Endodermal cell (in vitro differentiated cells): ENCODE measurements around the gene ANGPTL5. TPM values are rescaled to one million over a fixed set of nuclear protein-coding genes. Genes with fewer than 3 reads are reported as not detected.

Source experiments
- DNase-seq: peaks from one replicate; pipeline ENCODE4 v3.0.0-alpha.2; 2017
- H3K27ac ChIP-seq: 2 replicates; pipeline ENCODE4 v1.5.1; 2013; ENCODE audit warnings: mild to moderate bottlenecking, low read depth, low read length, moderate library complexity
- H3K27me3 ChIP-seq: 2 replicates; pipeline ENCODE4 v1.6.1; 2013; ENCODE audit warnings: mild to moderate bottlenecking, low read length, moderate library complexity; ENCODE audit not compliant: insufficient read depth, control insufficient read depth, poor library complexity, severe bottlenecking
- H3K36me3 ChIP-seq: 2 replicates; pipeline ENCODE4 v1.7.0; 2013; ENCODE audit warnings: mild to moderate bottlenecking, low read length, moderate library complexity; ENCODE audit not compliant: control insufficient read depth, insufficient read depth
- H3K4me1 ChIP-seq: one replicate; pipeline ENCODE4 v1.7.0; 2013; ENCODE audit warnings: low read length; ENCODE audit not compliant: control insufficient read depth, insufficient read depth
- H3K4me3 ChIP-seq: 2 replicates; pipeline ENCODE4 v1.5.1; 2013; ENCODE audit warnings: mild to moderate bottlenecking, low read length, moderate library complexity
- H3K9ac ChIP-seq: 2 replicates; pipeline ENCODE4 v1.6.1; 2013; ENCODE audit warnings: mild to moderate bottlenecking, low read length, moderate library complexity; ENCODE audit not compliant: poor library complexity, severe bottlenecking; ENCODE audit errors: extremely low read depth
- H3K9me3 ChIP-seq: 2 replicates; pipeline ENCODE4 v1.6.1; 2013; ENCODE audit warnings: mild to moderate bottlenecking, low read length, moderate library complexity; ENCODE audit not compliant: control insufficient read depth
- H3K27ac Mint-ChIP-seq: 2 replicates; pipeline ENCODE4 v1.8.0; 2020; ENCODE audit warnings: mixed read lengths
- H3K27me3 Mint-ChIP-seq: 2 replicates; pipeline ENCODE4 v1.8.0; 2021; ENCODE audit warnings: mild to moderate bottlenecking, mixed read lengths; ENCODE audit not compliant: insufficient read depth
- H3K36me3 Mint-ChIP-seq: 2 replicates; pipeline ENCODE4 v1.8.0; 2020; ENCODE audit warnings: low read depth, mixed read lengths
- H3K4me1 Mint-ChIP-seq: 2 replicates; pipeline ENCODE4 v1.8.0; 2020; ENCODE audit warnings: mixed read lengths
- H3K4me3 Mint-ChIP-seq: 2 replicates; pipeline ENCODE4 v1.8.0; 2020; ENCODE audit warnings: mild to moderate bottlenecking, moderate library complexity, mixed read lengths
- H3K9me3 Mint-ChIP-seq: 2 replicates; pipeline ENCODE4 v1.8.0; 2020; ENCODE audit warnings: mild to moderate bottlenecking, mixed read lengths
- WGBS, 2 experiments: methylation state at CpG; one replicate each; pipeline versions ENCODE4 v1.1.5 to v1.1.7; 2013; ENCODE audit warnings: missing lambda C conversion rate in 2 of 2, mixed read lengths in 1 of 2; ENCODE audit not compliant: insufficient coverage in 1 of 2, insufficient read length in 1 of 2; 5-methylcytosine and 5-hydroxymethylcytosine counted together
- total RNA-seq, 2 donors: library from RNA; stranded (reverse); fragmentation: NEBNext Ultra II Directional in 1 of 2; extraction: Animal tissue kit (Norgen Biotek cat#: 25700) in 1 of 2; gene quantifications; 2 replicates in 1 of 2; 3 replicates in 1 of 2; pipeline ENCODE4 v1.2.1, GENCODE V29; 2021
- TF ChIP-seq, protein P1 (sequence below): fragments of 200-600 bp; sonication (generic); conservative IDR thresholded peaks from 2 replicates; pipeline ENCODE4 v1.5.0; 2021; ENCODE audit warnings: antibody characterized with exemption, mild to moderate bottlenecking

Gene ANGPTL5
- total RNA-seq, 2 donors from 2014 or later: not detected

GRCh38 chr11:101863361-101863760, 53.0 kb downstream of the ANGPTL5 start:
- Mint-ChIP-seq H3K27ac (peak overlapping the region; percentile 53), H3K4me3 (no peak overlapping the region), H3K36me3 (no peaks in the 10 kb centered on the region), H3K27me3 (no peaks in the 10 kb centered on the region), H3K9me3 (peaks cover 8% of the 10 kb centered on the region), H3K4me1 (peaks cover 37% of the 10 kb centered on the region)
- no peak for DNase-seq
- H3K36me3 ChIP-seq: peaks cover 4% of the 10 kb centered on the region
- no peak overlapping the region for H3K4me3 ChIP-seq
- H3K9ac ChIP-seq: no peak overlapping the region
- peaks cover 24% of the 10 kb centered on the region for H3K9me3 ChIP-seq
- H3K27ac ChIP-seq: no peak overlapping the region
- TF ChIP-seq, protein P1, sequence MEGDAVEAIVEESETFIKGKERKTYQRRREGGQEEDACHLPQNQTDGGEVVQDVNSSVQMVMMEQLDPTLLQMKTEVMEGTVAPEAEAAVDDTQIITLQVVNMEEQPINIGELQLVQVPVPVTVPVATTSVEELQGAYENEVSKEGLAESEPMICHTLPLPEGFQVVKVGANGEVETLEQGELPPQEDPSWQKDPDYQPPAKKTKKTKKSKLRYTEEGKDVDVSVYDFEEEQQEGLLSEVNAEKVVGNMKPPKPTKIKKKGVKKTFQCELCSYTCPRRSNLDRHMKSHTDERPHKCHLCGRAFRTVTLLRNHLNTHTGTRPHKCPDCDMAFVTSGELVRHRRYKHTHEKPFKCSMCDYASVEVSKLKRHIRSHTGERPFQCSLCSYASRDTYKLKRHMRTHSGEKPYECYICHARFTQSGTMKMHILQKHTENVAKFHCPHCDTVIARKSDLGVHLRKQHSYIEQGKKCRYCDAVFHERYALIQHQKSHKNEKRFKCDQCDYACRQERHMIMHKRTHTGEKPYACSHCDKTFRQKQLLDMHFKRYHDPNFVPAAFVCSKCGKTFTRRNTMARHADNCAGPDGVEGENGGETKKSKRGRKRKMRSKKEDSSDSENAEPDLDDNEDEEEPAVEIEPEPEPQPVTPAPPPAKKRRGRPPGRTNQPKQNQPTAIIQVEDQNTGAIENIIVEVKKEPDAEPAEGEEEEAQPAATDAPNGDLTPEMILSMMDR: no peak
- H3K27me3 ChIP-seq: no peaks in the 10 kb centered on the region
- H3K4me1 ChIP-seq: peaks cover 9% of the 10 kb centered on the region

GRCh38 chr11:101862391-101863233, 53.7 kb downstream of the ANGPTL5 start:
- H3K9ac ChIP-seq: no peak overlapping the region
- peaks cover 24% of the 10 kb centered on the region for H3K9me3 ChIP-seq
- peak overlapping the region; percentile 53 for H3K27ac Mint-ChIP-seq
- no peaks in the 10 kb centered on the region for H3K27me3 ChIP-seq
- WGBS, 2 experiments: 68 to 78% methylated on average over 3 to 5 of the region's 5 CpGs
- H3K4me1 ChIP-seq: peaks cover 9% of the 10 kb centered on the region
- no peak overlapping the region for H3K4me3 ChIP-seq
- peaks cover 30% of the 10 kb centered on the region for H3K4me1 Mint-ChIP-seq
- TF ChIP-seq, protein P1: peak; percentile 79
- no peaks in the 10 kb centered on the region for H3K27me3 Mint-ChIP-seq
- H3K36me3 Mint-ChIP-seq: no peaks in the 10 kb centered on the region
- H3K4me3 Mint-ChIP-seq: no peak overlapping the region
- H3K27ac ChIP-seq: no peak overlapping the region
- H3K36me3 ChIP-seq: peaks cover 4% of the 10 kb centered on the region
- peak; percentile 77 for DNase-seq
- H3K9me3 Mint-ChIP-seq: peaks cover 8% of the 10 kb centered on the region

- no peaks in the 10 kb centered on the region for H3K27me3 Mint-ChIP-seq
- Histone ChIP-seq H3K9me3 (peaks cover 21% of the 10 kb centered on the region), H3K27ac (no peak overlapping the region), H3K27me3 (no peaks in the 10 kb centered on the region), H3K36me3 (peaks cover 4% of the 10 kb centered on the region), H3K4me1 (peaks cover 4% of the 10 kb centered on the region), H3K9ac (no peak overlapping the region), H3K4me3 (no peak overlapping the region)
- TF ChIP-seq, protein P1: peak; percentile 90
- peaks cover 8% of the 10 kb centered on the region for H3K9me3 Mint-ChIP-seq
- peak; percentile 84 for DNase-seq
- no peak overlapping the region for H3K27ac Mint-ChIP-seq
- no peaks in the 10 kb centered on the region for H3K36me3 Mint-ChIP-seq
- 49 to 61% methylated on average over 5 to 9 of the region's 9 CpGs for WGBS, 2 experiments
- H3K4me1 Mint-ChIP-seq: peaks cover 20% of the 10 kb centered on the region
- no peak overlapping the region for H3K4me3 Mint-ChIP-seq
These were observed 55.5 kb downstream of the ANGPTL5 start for GRCh38 chr11:101860696-101861427.
